Measurements from ENCODE around the gene TSTD1.
A peak's percentile ranks its signal among the peaks of the same experiment; 100 is the strongest.
"Not testable (repeated sequence)": the region's sequence is repeated elsewhere in the genome, so short reads cannot be mapped to it uniquely, and the experiment has no call there.

The TSTD1 gene

DNA sequence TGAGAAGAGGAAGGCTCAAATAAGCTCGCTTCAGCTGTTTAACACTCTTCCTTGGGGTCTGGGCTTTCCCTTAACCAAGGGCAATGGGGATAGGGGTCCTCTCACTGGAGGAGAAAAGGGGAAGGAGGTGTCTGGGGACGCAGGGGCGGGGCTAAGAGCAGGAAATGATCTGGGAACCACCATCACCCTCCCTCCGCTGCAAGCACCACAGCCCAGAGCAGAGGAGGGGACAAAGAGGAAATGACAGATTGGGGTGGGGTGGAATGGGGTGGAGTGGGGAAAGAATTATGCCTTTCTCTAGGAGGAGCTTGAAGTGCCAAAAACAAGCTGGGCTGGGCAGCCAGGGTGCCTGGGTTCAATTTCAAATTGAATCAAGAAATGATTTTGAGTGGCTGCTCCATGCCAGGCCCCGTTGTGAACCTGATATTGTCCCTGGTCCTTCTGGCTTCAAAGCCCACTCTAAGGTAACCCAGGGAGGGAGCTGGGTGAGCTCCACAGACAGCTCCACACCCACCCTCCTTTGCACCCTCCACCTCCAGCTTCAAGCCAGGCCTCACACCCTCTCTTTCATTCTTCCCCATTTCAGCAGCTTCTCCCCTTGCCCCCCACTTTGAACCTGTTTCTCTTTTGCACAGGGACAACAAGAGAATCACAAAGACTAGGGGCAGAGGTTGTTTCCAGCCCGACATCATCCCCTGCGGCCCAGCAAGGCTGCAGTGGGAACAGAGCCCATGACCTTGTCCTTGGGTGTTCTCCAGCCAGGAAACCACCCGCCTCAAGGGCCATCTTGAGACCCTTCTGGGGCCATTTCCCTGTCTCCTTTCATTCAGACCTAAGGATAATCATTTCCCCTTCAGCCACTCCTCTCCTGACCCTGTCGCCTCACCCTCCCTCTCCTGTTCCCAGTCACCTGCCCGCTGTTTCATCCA is 29.8 kb upstream of the TSTD1 start:
- FAIRE-seq: no peak

DNA sequence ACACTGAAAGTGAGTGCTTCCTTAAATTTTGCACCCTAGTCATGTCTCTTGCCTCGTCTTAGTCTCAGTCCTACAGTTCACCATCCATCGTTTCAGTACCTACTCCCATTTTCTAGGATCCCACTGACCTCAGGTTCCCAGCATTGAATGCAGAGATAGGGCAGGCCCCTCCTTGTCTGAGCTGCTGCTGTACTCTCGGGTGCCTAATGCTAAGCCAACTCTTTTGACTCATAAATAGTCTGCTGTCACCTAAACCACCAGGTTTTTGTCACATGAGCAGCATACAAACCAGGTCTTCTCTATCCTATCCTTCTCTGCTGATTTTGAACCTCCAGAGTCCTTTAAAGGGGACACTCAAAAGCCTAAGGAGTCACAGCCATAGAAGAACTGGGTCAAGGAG is 27.9 kb upstream of the TSTD1 start:
- FAIRE-seq: no peak

DNA sequence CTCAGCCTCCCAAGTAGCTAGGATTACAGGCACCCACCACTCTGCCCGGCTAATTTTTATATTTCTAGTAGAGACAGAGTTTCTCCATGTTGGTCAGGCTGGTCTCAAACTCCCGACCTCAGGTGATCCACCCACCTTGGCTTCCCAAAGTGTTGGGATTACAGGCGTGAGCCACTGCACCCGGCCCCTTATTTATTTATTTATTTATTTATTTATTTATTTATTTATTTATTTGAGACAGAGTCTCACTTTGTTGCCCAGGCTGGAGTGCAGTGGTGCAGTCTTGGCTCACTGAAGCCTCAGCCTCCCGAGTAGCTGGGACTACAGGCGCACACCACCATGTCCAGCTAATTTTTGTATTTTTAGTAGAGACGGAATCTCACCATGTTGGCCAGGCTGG is 26.9 kb upstream of the TSTD1 start:
- FAIRE-seq: not testable (repeated sequence)

DNA sequence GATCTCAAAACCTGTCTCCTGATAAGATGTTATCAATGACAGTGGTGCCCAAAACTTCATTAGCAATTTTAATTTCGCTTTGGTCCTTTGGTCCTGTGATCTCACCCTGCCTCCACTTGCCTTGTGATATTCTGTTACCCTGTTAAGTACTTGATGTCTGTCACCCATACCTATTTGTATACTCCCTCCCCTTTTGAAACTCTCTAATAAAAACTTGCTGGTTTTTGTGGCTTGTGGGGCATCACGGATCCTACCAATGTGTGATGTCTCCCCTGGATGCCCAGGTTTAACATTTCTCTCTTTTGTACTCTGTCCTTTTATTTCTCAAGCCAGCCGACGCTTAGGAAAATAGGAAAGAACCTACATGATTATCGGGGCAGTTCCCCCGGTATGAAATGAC is 25.2 kb upstream of the TSTD1 start:
- FAIRE-seq: not testable (repeated sequence)

DNA sequence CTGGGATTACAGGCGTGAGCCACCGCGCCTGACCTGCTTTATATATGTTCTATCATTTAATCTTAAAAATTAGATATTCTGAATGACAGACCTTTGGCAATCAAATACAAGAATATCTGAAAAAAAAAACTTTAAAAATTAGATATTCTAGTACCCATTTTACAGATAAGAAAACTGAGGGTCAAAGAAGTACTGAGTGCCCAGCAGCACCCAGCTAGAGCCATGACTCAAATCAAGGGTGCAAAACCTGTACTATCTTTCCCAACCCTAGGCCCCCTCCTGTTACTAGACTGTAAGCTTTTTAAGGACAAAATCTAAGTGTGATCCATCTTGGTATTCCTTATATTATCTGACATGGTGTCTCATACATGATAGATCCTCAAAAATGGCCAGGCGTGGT is 22.7 kb upstream of the TSTD1 start:
- no peak for FAIRE-seq

DNA sequence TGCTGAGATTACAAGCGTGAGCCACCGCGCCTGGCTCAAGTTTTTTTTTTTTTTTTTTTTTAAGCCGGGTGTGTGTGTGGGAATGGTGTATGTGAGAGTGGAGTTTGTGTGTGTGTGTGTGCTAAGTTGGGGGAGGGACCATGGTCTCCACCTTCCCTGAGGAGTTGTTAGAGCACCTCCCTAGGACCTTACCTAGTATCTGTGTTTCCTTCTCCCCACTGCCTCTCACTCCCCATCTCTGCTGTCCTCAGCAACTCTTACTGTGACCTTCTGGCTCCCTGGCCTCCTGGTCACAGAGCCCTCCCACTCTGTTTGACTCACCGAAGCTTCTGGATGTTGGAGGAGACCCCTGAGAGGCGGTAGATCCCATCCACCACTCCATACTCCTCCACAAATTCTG is 20.5 kb upstream of the TSTD1 start:
- FAIRE-seq: no peak

DNA sequence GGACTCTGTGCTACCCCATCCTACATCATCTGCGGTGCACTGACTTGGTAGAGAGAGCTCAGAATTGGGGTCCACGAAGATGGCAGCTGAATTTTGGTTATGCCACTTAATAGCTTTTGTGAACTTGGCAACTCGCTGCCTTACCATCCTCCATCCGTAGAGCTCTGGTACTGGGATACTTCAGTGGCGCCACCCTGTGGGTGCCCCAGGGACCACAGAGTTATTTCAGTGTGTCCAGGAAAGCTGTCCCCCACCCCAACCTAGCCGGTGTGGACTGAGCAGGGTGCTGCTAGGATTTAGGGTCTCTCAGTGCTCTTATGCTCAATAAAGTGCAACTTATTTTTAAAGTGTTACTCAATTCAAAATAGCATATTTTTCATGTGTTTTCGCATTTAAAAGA is 16.0 kb upstream of the TSTD1 start:
- FAIRE-seq: no peak

DNA sequence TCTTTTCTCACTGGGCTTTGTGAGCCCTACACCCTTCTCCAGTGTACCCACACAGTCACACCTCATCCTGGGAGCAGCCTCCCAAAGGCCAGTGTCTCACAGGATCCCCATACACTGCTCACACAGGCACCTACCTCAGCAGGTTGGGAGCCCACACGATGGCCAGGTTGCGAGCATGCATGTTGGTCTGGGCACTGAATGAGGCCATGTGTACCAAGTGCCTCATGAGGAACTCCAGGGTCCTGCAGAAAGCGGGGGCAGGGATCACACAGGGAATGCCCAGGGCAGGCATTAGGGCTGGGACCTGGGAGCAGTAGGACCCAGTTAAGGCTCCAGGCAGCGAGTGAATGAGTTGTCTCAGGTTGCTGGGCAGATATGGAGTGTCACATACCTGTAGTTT is 15.5 kb upstream of the TSTD1 start:
- FAIRE-seq: no peak

DNA sequence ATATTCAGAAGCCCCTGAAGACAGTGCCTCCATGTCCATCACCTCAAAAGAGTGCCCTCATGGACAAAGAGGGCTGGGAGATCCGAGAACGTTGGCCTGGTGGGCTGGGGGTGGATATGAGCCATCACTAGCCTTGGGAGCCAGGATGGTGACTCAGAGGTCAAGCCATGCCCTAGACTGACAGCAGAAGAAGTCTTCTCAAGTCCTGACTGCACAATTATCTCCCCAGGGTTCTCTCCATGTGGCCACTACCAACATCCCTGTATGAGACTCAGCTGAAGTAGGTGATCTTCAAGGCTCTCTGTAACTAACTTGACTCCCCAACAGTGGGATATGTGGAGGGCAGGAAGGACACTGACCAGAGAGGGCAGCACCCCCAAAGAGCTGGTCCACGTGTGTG is 14.1 kb upstream of the TSTD1 start:
- FAIRE-seq: no peak

DNA sequence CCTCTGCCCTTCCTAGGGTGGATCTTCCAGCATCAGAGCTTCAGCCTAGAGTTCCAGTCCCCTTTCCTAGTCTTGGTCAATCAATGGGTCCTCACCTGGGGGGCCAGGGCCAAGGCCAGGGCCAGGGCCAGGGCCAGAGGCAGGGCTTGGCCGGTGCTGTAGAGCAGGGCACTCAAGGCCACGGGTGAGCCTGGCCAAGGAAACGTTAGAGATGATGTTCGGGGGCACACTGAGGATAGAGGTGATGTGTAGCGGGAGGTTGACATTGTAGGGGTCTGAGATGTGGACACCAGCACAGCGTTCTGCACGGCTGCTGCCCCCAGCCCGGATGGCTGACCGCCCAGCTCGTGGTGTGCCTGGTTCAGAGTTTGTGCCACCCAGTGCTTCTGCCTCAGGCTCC is 12.5 kb upstream of the TSTD1 start:
- no peak for FAIRE-seq

DNA sequence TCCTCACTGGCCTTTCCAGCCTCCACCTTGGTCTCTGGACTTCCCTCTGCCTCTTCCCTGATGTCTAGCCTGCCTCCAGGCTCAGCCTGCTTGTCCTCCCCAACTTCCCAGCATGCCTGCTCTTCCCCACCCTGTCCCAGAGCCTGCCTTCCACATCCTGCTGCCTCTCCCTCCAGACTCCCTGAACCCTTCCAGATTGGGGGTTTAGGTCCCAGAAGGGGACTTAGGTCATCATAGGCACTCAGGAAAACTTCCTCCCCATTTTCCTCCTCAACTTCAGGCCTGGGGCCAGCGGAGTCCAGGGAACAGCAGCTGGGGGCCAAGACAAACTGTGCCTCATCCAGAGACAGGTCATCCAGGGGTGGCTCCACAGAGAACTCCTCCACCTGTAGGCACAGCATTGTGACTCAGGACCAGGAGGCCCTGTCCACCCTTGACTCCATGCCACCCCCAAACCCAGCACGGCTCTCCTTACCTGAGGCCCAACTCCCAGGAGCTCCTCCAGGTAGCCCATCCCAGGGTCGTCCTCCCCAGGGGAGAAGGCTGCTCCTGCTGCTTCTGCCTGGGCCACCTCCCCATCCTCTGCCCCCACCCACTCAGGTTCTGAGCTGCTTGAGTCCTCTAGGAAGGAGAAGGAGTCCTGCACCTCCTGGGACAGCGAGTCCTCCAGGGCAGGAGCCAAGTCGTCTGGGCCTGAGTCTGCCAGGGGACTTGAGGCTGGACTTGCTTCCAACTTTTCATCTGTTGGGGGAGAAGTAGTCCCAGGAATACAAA is 10.4 kb upstream of the TSTD1 start:
- no peak for FAIRE-seq

DNA sequence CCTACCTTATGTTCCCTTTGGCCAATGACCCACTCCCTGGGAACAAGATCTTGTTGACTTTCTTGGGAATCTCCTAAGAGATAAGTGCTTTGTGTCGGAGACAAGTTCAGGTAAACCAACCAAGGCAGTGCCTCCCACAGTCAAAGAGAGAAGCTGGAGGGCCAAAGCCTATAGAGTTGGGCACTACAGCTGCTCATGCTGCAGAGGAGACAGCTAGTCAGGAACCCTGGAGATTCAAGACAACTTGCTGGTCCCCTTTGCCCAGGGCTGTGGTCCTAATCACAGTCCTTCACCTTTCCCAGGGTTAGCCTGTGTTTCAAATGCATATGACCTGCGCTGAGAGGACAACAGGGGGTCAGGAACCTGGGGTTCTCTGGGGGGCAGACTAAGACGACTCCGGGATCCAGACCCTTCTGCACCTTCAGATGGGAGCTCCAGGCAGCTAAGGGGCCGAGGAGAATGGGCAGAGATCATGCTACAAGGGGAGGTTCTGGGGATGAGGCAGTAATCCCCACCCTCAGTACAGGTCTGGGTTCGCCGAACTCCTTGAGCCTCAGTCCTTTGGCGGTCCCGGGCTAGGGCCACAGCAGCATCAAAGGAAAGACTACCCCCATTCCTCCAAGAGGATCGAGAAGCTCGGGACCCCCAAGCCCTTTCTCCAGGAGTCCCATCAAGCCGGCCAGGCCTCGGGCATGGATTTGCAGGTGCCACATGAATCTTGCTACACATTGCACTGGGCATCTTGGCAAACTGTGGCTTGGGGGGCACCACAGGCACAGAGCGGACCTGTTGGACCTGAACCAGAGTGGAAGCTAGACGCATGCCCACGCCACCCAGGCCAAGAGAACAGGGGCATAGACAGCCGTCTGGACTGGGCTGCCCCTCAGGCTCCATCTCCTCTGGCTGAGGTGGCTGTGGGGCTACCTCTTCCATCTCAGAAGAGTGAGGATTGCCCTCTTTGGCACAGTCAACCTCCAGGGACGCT is 9.0 kb upstream of the TSTD1 start:
- FAIRE-seq: no peak

DNA sequence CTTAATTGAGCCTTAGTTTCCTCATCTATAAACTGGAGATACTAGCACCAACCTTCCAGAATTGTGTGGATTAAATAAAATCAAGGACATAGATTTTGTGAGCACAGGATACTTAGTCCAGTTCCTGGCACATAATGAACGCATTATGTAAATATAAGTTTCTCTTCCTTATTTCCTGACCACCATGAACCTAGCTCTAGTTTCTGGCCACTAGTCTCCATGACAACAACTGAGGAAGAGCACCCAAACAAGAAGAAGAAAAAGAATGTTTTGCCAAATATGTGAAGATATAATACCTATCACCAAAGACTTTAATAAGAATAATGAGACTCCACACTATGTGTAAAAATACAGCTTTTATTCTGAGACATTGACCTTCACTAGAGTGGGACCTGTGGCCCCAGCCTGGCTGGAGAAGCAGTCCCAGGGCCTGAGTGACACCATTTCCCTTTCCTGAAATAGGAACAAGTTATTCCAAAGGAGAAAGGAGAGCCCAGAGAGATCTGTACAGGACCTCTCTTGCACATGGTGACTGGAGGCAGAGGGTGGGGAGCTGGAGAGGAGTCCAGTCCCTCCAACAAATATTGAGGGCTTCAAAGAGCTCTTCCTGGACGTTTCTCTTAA is 8.0 kb upstream of the TSTD1 start:
- FAIRE-seq: no peak

DNA sequence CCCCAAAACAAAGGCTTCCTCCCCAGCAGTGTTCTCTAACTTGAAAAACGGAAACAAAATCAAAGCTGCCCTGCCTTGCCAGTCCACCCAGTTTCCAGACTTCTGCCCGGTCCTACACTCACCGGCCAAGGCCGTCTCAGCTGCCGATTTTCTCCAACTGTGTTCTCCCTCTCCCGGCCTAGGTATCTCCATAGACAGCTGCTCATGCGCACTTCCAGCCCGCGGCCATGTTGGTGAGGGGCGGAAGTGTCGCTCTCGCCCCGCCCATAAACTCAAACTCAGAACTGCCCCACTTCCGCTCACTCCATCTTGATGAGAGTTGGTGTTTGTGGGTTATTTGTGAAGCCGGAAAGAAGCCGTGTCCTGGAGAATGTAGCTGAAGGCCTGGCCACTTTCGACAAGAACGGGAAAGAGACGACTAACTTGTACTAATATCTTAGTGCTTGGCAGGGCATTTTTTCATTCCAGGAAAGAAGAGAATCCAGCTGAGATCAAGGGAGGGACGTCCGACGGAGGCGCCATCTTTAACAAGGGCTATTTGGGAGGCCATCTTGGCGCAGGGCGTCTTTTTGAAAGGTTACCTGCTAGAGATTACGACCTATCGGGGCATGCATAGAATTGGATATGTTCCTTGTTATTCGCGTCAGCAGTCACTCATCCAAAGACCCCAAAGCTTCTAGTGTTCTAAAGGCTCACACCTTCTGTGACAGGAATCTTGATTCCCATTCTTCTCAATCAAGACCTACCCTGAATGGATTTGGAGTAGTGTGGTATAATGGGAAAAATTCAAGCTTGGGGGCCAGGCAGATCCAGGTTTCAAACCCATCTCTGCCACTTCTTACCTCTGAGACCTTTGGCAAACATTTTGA is 7.2 kb upstream of the TSTD1 start, which contains the start of gene USF1:
USF1 (minus strand) TSS at position 242 of the 869 bp plus-strand sequence. CDS start 2,702 bp downstream, outside the sequence.
- peak; percentile 93 for FAIRE-seq

DNA sequence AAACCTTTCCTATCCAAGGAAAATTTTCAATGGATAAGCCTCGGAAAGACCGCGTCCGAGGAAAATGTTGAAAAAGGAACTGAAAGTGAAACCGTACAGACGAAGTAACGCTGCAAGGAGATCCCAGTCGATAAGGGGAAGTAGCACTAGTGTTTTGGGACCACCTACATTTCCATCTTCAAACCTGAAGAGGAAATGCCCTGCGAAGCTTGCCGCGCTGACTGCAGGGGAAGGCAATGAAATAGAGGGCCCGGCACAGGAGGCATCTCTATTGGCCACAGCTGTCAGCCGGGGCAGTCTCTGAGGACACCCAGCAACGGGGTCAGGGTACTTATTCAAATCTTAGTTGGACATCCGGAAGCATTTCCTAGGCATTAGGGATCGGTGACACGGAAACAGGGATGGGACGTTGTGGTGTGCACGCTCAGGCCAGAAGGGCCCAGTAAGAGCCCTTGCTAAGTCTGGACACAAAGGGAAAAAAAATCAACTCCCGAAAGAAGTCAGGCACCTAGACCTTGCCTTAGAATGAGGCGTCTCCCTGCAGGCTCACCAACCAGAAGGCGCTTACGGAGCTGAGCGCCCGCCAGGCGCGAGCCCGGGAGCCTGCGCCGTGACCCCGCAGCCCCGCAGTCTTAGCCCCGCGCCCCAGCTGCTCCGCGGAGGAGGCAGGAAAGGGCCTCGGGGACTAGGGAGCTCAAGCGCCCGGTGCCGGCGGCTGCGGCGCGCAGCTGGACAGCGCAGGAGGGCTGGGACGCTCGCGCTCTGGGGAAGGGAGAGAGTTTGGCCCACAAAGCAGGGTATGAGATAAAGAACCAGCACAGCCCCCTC is 6.4 kb upstream of the TSTD1 start:
- no peak for FAIRE-seq

DNA sequence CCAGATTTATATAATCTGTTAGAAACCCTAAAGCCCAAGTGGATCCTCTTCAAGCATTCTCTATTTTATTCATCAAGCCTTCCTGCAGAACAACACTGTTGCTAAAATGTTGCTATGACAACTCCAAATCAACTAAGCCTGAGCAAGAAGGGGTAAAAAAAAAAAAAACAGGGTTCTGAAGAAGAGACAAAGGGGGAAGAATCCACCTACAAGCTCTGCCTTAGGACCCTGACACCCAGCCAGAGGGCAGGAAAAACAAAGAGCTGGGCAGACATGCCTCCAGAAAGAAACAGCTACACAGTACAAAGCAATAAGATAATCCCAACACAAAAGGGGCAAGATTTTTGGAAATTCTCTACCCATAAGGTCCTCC is 5.8 kb upstream of the TSTD1 start:
- FAIRE-seq: no peak

DNA sequence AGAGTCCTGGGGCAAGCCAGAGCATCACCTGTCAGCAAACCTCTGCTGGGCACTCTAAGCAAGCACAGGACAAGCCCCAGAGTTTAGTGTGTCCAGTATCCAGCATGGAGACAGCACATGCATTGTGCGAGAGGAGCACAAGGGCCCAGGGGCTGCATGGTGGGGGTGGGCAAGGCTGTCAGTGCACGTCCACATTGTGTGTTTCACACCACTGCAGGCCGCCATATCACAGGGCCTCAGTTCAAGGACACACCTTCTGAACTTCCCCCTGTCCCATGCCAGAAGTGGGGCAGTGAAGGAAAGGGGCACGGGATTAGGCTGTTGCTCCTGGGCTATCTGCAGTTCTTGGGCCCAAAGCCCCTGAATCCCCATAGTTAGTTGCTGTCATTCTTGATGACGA is 782 bp upstream of the TSTD1 start:
- no peak for FAIRE-seq

DNA sequence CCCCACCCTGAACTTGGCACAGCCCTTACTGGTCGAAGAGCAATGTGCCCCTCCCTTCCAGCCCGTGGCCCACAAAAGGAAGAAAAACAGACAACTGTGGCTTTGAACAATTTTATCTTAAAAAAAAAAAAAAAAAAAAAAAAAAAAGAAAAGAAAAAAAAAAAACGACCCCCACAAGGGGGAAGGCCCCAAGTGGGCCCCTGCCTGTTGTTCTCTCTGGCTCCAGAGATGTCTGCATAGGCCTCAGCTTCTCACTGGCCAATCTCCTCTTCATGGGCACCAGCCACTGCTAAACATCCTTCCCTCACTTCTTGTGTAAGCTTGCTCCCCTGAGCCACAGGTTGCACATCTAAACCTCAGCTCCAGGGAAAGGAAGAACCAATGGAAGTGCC is 386 bp upstream of the TSTD1 start:
- FAIRE-seq: no peak

DNA sequence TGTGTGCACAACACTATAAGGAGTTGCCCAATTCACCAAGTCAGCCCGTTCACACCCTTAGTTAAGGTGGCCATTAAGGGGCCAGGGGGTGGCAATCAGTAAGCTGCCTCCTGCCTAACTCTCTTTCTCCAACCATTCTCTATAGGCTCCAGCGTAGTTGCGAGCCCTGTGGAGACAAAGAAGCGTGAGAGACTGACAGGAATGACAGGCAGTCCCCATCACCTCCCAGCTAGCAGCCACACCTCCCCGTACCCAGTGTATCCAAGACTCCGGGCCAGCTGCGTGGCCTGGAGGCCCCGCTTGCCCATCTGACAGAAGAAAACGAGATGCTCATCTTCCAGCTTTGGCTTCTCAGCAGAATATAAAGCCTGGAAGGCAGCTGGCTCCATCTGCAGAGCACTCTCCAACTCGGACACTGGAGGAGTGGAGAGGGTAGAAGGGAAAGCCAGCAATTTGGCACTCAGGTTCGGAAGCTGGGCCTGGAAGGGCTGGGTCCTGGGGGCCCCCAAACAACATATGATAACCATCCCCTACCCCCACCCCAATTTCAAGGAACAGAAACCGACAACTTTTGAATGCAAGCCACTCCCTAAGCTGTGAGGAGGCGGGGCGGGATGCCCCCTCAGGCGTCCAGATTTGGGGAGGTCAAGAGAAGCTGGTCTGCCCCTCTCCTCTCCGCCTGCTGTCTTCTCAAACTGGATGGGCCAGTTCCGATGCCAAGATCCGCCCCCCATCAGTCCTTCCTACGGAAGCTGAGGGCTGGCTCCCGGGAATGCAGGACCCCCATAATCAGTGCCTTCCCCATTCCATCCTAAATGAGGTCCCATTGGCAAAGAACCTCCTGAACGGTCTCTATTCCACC is 872 bp downstream of the TSTD1 start:
- FAIRE-seq: no peak
